Dedifferentiated amniotic fluid mesenchymal stem cell (primary cell): ENCODE measurements around the gene GRIN1.

Experiments
- DNase-seq: peaks from one replicate; pipeline ENCODE4 v3.0.0-alpha.2; 2016; ENCODE audit errors: extremely low spot score

The GRIN1 gene

GRCh38 chr9:137193771-137194170 is 54.8 kb downstream of the GRIN1 start:
- DNase-seq: no peak

- DNase-seq: no peak
Observed at GRCh38 chr9:137194388-137194787, 55.4 kb downstream of the GRIN1 start.

GRCh38 chr9:137194909-137195308 is 56.0 kb downstream of the GRIN1 start:
- no peak for DNase-seq

- no peak for DNase-seq
Observed at GRCh38 chr9:137195525-137196220, 56.7 kb downstream of the GRIN1 start.

GRCh38 chr9:137198051-137198901 is 59.3 kb downstream of the GRIN1 start:
- DNase-seq: no peak

- DNase-seq: no peak
Observed at GRCh38 chr9:137198902-137199283, 59.9 kb downstream of the GRIN1 start.

GRCh38 chr9:137199411-137200121 is 60.6 kb downstream of the GRIN1 start:
- no peak for DNase-seq

GRCh38 chr9:137200311-137201204 is 61.6 kb downstream of the GRIN1 start, which contains the start of gene TPRN:
TPRN (minus strand) TSS chr9:137200741; CDS start chr9:137200711, 30 bp downstream.
- DNase-seq: peak; percentile 98

- DNase-seq: no peak
Observed at GRCh38 chr9:137201205-137201868, 62.4 kb downstream of the GRIN1 start.

GRCh38 chr9:137202966-137203365 is 64.0 kb downstream of the GRIN1 start:
- DNase-seq: no peak

- DNase-seq: no peak
Observed at GRCh38 chr9:137204731-137205125, 65.8 kb downstream of the GRIN1 start.

- peak; percentile 86 for DNase-seq
Observed at GRCh38 chr9:137205126-137206069, 66.4 kb downstream of the GRIN1 start, which contains the start of the genes NDOR1 and TMEM203. NDOR1 (plus strand) TSS chr9:137205700; CDS start chr9:137205778, 78 bp downstream. TMEM203 (minus strand) TSS chr9:137205648; CDS start chr9:137205414, 234 bp downstream.

- no peak for DNase-seq
Observed at GRCh38 chr9:137206602-137207001, 67.6 kb downstream of the GRIN1 start.

- DNase-seq: no peak
Observed at GRCh38 chr9:137211532-137211931, 72.6 kb downstream of the GRIN1 start.

GRCh38 chr9:137212520-137212919 is 73.6 kb downstream of the GRIN1 start:
- no peak for DNase-seq

GRCh38 chr9:137213160-137214060 is 74.5 kb downstream of the GRIN1 start:
- DNase-seq: no peak

- no peak for DNase-seq
Observed at GRCh38 chr9:137214620-137215019, 75.7 kb downstream of the GRIN1 start.
